Stimulated activated memory B cell treated with anti-CD40 and anti-IgM and Interleukin-4, amounts not matched to agents 10 μg/mL and 1 μg/mL and 100 μg/mL, for 72 hours (primary cell): ENCODE data around the gene CACNA1C.
A peak's percentile ranks its signal among the peaks of the same experiment; 100 is the strongest.

Experiments used
- ATAC-seq: fragments of 150-1000 bp; cut with Tn5 transposase; 2 replicates; pipeline ENCODE4 v1.10.0; 2021
- H3K27ac Mint-ChIP-seq: one replicate; pipeline ENCODE4 v1.8.0; 2022; ENCODE audit warnings: mild to moderate bottlenecking, mixed read lengths
- H3K27me3 Mint-ChIP-seq: one replicate; pipeline ENCODE4 v1.8.0; 2022; ENCODE audit warnings: mixed read lengths
- H3K36me3 Mint-ChIP-seq: one replicate; pipeline ENCODE4 v1.8.0; 2022; ENCODE audit warnings: mixed read lengths
- H3K4me1 Mint-ChIP-seq: one replicate; pipeline ENCODE4 v1.8.0; 2022; ENCODE audit warnings: mixed read lengths
- H3K4me3 Mint-ChIP-seq: one replicate; pipeline ENCODE4 v1.8.0; 2022; ENCODE audit warnings: mild to moderate bottlenecking, moderate library complexity, mixed read lengths
- H3K9me3 Mint-ChIP-seq: one replicate; pipeline ENCODE4 v1.8.0; 2022; ENCODE audit warnings: mixed read lengths

Gene CACNA1C

GRCh38 chr12:2215709-2216560 lies 163.1 kb downstream of the CACNA1C start:
- Mint-ChIP-seq H3K36me3 (no peaks in the 10 kb centered on the region), H3K27ac (no peak overlapping the region), H3K4me1 (no peaks in the 10 kb centered on the region), H3K27me3 (peaks cover 22% of the 10 kb centered on the region), H3K9me3 (peaks cover 3% of the 10 kb centered on the region), H3K4me3 (no peak overlapping the region)
- no peak for ATAC-seq

GRCh38 chr12:2218706-2219105 lies 165.9 kb downstream of the CACNA1C start:
- H3K27ac Mint-ChIP-seq = no peak overlapping the region
- no peaks in the 10 kb centered on the region for H3K4me1 Mint-ChIP-seq
- H3K4me3 Mint-ChIP-seq = no peak overlapping the region
- no peaks in the 10 kb centered on the region for H3K36me3 Mint-ChIP-seq
- peaks cover 3% of the 10 kb centered on the region for H3K9me3 Mint-ChIP-seq
- ATAC-seq = no peak
- H3K27me3 Mint-ChIP-seq = peaks cover 22% of the 10 kb centered on the region

GRCh38 chr12:2221030-2221621 lies 168.3 kb downstream of the CACNA1C start:
- Mint-ChIP-seq H3K4me3 (no peak overlapping the region), H3K27ac (no peak overlapping the region), H3K4me1 (no peaks in the 10 kb centered on the region), H3K9me3 (peaks cover 3% of the 10 kb centered on the region), H3K36me3 (no peaks in the 10 kb centered on the region), H3K27me3 (peaks cover 10% of the 10 kb centered on the region)
- no peak for ATAC-seq

GRCh38 chr12:2222691-2223090 lies 169.9 kb downstream of the CACNA1C start:
- Mint-ChIP-seq H3K27me3 (peaks cover 10% of the 10 kb centered on the region), H3K9me3 (peaks cover 3% of the 10 kb centered on the region), H3K27ac (no peak overlapping the region), H3K4me1 (no peaks in the 10 kb centered on the region), H3K4me3 (no peak overlapping the region), H3K36me3 (no peaks in the 10 kb centered on the region)
- ATAC-seq = no peak

- Mint-ChIP-seq H3K4me1 (no peaks in the 10 kb centered on the region), H3K9me3 (peaks cover 7% of the 10 kb centered on the region), H3K36me3 (no peaks in the 10 kb centered on the region), H3K4me3 (no peak overlapping the region), H3K27me3 (peaks cover 21% of the 10 kb centered on the region), H3K27ac (no peak overlapping the region)
- no peak for ATAC-seq
Observed at GRCh38 chr12:2224961-2225360, 172.2 kb downstream of the CACNA1C start.

- Mint-ChIP-seq H3K27ac (no peak overlapping the region), H3K36me3 (no peaks in the 10 kb centered on the region), H3K4me1 (no peaks in the 10 kb centered on the region), H3K4me3 (no peak overlapping the region), H3K27me3 (peaks cover 16% of the 10 kb centered on the region), H3K9me3 (peaks cover 6% of the 10 kb centered on the region)
- ATAC-seq = no peak
Observed at GRCh38 chr12:2225696-2226095, 172.9 kb downstream of the CACNA1C start.

- Mint-ChIP-seq H3K9me3 (peaks cover 4% of the 10 kb centered on the region), H3K36me3 (no peaks in the 10 kb centered on the region), H3K4me3 (no peak overlapping the region), H3K4me1 (no peaks in the 10 kb centered on the region), H3K27me3 (peaks cover 11% of the 10 kb centered on the region), H3K27ac (no peak overlapping the region)
- no peak for ATAC-seq
Observed at GRCh38 chr12:2226641-2227040, 173.9 kb downstream of the CACNA1C start.

GRCh38 chr12:2227360-2227759 lies 174.6 kb downstream of the CACNA1C start:
- no peak overlapping the region for H3K27ac Mint-ChIP-seq

GRCh38 chr12:2228535-2228934 lies 175.7 kb downstream of the CACNA1C start:
- Mint-ChIP-seq H3K27ac (no peak overlapping the region), H3K4me1 (no peaks in the 10 kb centered on the region), H3K4me3 (no peak overlapping the region), H3K36me3 (no peaks in the 10 kb centered on the region), H3K27me3 (peaks cover 11% of the 10 kb centered on the region), H3K9me3 (peaks cover 4% of the 10 kb centered on the region)
- ATAC-seq = no peak

More at GRCh38 chr12:2227360-2227759, 174.6 kb downstream of the CACNA1C start:
- peaks cover 11% of the 10 kb centered on the region for H3K27me3 Mint-ChIP-seq
- peaks cover 4% of the 10 kb centered on the region for H3K9me3 Mint-ChIP-seq
- H3K4me1 Mint-ChIP-seq = no peaks in the 10 kb centered on the region
- H3K4me3 Mint-ChIP-seq = no peak overlapping the region
- H3K36me3 Mint-ChIP-seq = no peaks in the 10 kb centered on the region
- ATAC-seq = no peak

GRCh38 chr12:2229661-2230539 lies 177.1 kb downstream of the CACNA1C start:
- Mint-ChIP-seq H3K4me1 (no peaks in the 10 kb centered on the region), H3K4me3 (peak overlapping the region; percentile 7), H3K27ac (no peak overlapping the region), H3K27me3 (peaks cover 20% of the 10 kb centered on the region), H3K36me3 (no peaks in the 10 kb centered on the region), H3K9me3 (peaks cover 4% of the 10 kb centered on the region)
- peak; percentile 34 for ATAC-seq

- Mint-ChIP-seq H3K27ac (no peak overlapping the region), H3K9me3 (peaks cover 4% of the 10 kb centered on the region), H3K36me3 (no peaks in the 10 kb centered on the region), H3K4me3 (no peak overlapping the region), H3K4me1 (no peaks in the 10 kb centered on the region), H3K27me3 (peaks cover 26% of the 10 kb centered on the region)
- no peak for ATAC-seq
Observed at GRCh38 chr12:2231011-2231595, 178.3 kb downstream of the CACNA1C start.

- no peak overlapping the region for H3K27ac Mint-ChIP-seq
- peaks cover 26% of the 10 kb centered on the region for H3K27me3 Mint-ChIP-seq
- H3K4me3 Mint-ChIP-seq = no peak overlapping the region
- no peak for ATAC-seq
- no peaks in the 10 kb centered on the region for H3K36me3 Mint-ChIP-seq
- no peaks in the 10 kb centered on the region for H3K4me1 Mint-ChIP-seq
- peaks cover 4% of the 10 kb centered on the region for H3K9me3 Mint-ChIP-seq
Observed at GRCh38 chr12:2231956-2232355, 179.2 kb downstream of the CACNA1C start.

GRCh38 chr12:2233034-2233433 lies 180.2 kb downstream of the CACNA1C start:
- Mint-ChIP-seq H3K9me3 (peaks cover 4% of the 10 kb centered on the region), H3K4me1 (no peaks in the 10 kb centered on the region), H3K4me3 (no peak overlapping the region), H3K27ac (no peak overlapping the region), H3K27me3 (peaks cover 26% of the 10 kb centered on the region), H3K36me3 (no peaks in the 10 kb centered on the region)
- no peak for ATAC-seq

GRCh38 chr12:2234091-2234490 lies 181.3 kb downstream of the CACNA1C start:
- no peaks in the 10 kb centered on the region for H3K4me1 Mint-ChIP-seq
- H3K4me3 Mint-ChIP-seq = no peak overlapping the region
- peaks cover 24% of the 10 kb centered on the region for H3K27me3 Mint-ChIP-seq
- peaks cover 4% of the 10 kb centered on the region for H3K9me3 Mint-ChIP-seq
- no peak overlapping the region for H3K27ac Mint-ChIP-seq
- H3K36me3 Mint-ChIP-seq = no peaks in the 10 kb centered on the region
- ATAC-seq = no peak
